Body of pancreas (tissue), 4 donors: ENCODE measurements around the gene TRIP13. TPM values are rescaled to one million over a fixed set of nuclear protein-coding genes. Genes with fewer than 3 reads are reported as not detected.

Source experiments
- ATAC-seq: fragments of 150-250 bp; one replicate; pipeline ENCODE4 v1.9.1; 2016
- DNase-seq, 4 donors: peaks; one replicate each; pipeline ENCODE4 v3.0.0-alpha.2; 2019
- H3K27ac ChIP-seq, 4 donors: fragments of 200-600 bp; sonication (generic); 1 replicate in 3 of 4; 2 replicates in 1 of 4; pipeline versions ENCODE4 v1.5.1 to v1.6.1; 2016 to 2019; ENCODE audit warnings: mild to moderate bottlenecking in 1 of 4, mixed read lengths in 1 of 4, moderate library complexity in 1 of 4
- H3K27me3 ChIP-seq, 2 donors: fragments of 200-600 bp; sonication (generic); one replicate each; pipeline ENCODE4 v1.6.0; 2016; ENCODE audit warnings: mild to moderate bottlenecking in 1 of 2
- H3K36me3 ChIP-seq, 2 donors: fragments of 200-600 bp; sonication (generic); replicated peaks in 1 of 2; 2 replicates each; pipeline ENCODE4 v1.5.1; 2016; ENCODE audit warnings: low read depth in 2 of 2; ENCODE audit not compliant: insufficient read depth in 1 of 2
- H3K4me1 ChIP-seq: fragments of 200-600 bp; sonication (generic); one replicate; pipeline ENCODE4 v1.6.0; 2016
- H3K4me3 ChIP-seq, 2 donors: fragments of 200-600 bp; sonication (generic); 1 replicate in 1 of 2; 2 replicates in 1 of 2; pipeline ENCODE4 v1.5.1; 2016 to 2019
- H3K9me3 ChIP-seq, 3 donors: fragments of 200-600 bp; sonication (generic); 1 replicate in 2 of 3; 2 replicates in 1 of 3; pipeline ENCODE4 v1.5.1; 2016
- CTCF ChIP-seq, 7 experiments: fragments of 450-650 bp in 4 of 7; fragments of 200-600 bp in 3 of 7; sonication (generic) in 3 of 7; IDR thresholded peaks; one replicate each; pipeline ENCODE4 v1.5.1; 2016 to 2019; ENCODE audit warnings: antibody characterized with exemption in 7 of 7
- POLR2A ChIP-seq, 3 donors: fragments of 450-650 bp; IDR thresholded peaks; one replicate each; pipeline ENCODE4 v1.6.1; 2016; ENCODE audit warnings: antibody characterized with exemption in 3 of 3, mild to moderate bottlenecking in 2 of 3
- WGBS, 2 donors: methylation state at CpG; one replicate each; pipeline ENCODE4 v1.1.5; 2017; 5-methylcytosine and 5-hydroxymethylcytosine counted together
- intact Hi-C: fragments of 100-400 bp; cut with DNase I; formaldehyde crosslinking; loops from one replicate; pipeline ENCODE4 v1.15.1; 2023
- total RNA-seq, 2 donors: library from RNA; depleted of rRNA; stranded (reverse); fragments of >200 nt; gene quantifications; one replicate each; pipeline ENCODE4 v1.1.0, GENCODE V29; 2016

TRIP13 gene
- total RNA-seq, 2 donors from 2014 or later, result 1.3 TPM

- Histone ChIP-seq H3K4me3 (no peak overlapping the region), H3K27ac (no peak overlapping the region), H3K27me3 (no peaks in the 10 kb centered on the region), H3K4me1 (peaks cover 13% of the 10 kb centered on the region), H3K36me3 (no peaks in the 10 kb centered on the region), H3K9me3 (no peaks in the 10 kb centered on the region)
- DNase-seq (no peak), ATAC-seq (no peak)
- intact Hi-C loops, result no loop called here
- TF ChIP-seq CTCF (IDR thresholded peaks at IDR 0.05), result no peak
- TF ChIP-seq POLR2A (IDR thresholded peaks at IDR 0.05), result no peak
- WGBS, 2 donors, result 66 to 76% methylated on average over 5 of the region's 5 CpGs
These were observed 56.5 kb downstream of the TRIP13 start for GRCh38 chr5:949275-949543.

- Histone ChIP-seq H3K27me3 (no peaks in the 10 kb centered on the region), H3K9me3 (no peaks in the 10 kb centered on the region), H3K36me3 (no peaks in the 10 kb centered on the region), H3K4me1 (peaks cover 13% of the 10 kb centered on the region), H3K27ac (no peak overlapping the region), H3K4me3 (no peak overlapping the region)
- no peak for DNase-seq
- 81 to 87% methylated on average over 17 of the region's 17 CpGs for WGBS, 2 donors
- TF ChIP-seq CTCF (IDR thresholded peaks at IDR 0.05) (no peak), POLR2A (IDR thresholded peaks at IDR 0.05) (no peak)
- ATAC-seq, result no peak
- intact Hi-C loops, result no loop called here
These were observed 57.3 kb downstream of the TRIP13 start for GRCh38 chr5:949815-950560.

GRCh38 chr5:951940-952596 lies 59.4 kb downstream of the TRIP13 start:
- peaks cover 19% of the 10 kb centered on the region for H3K4me1 ChIP-seq
- no peak overlapping the region for H3K27ac ChIP-seq
- ATAC-seq (no peak), DNase-seq (no peak)
- TF ChIP-seq POLR2A (IDR thresholded peaks at IDR 0.05) (no peak), CTCF (IDR thresholded peaks at IDR 0.05) (no peak)
- no peaks in the 10 kb centered on the region for H3K9me3 ChIP-seq
- intact Hi-C loops, result no loop called here
- no peaks in the 10 kb centered on the region for H3K36me3 ChIP-seq
- WGBS, 2 donors, result 82 to 83% methylated on average over 6 to 16 of the region's 16 CpGs
- H3K4me3 ChIP-seq, result no peak overlapping the region
- no peaks in the 10 kb centered on the region for H3K27me3 ChIP-seq

GRCh38 chr5:952597-953271 lies 60.0 kb downstream of the TRIP13 start:
- Histone ChIP-seq H3K27ac (no peak overlapping the region), H3K27me3 (no peaks in the 10 kb centered on the region), H3K36me3 (no peaks in the 10 kb centered on the region), H3K4me1 (peaks cover 26% of the 10 kb centered on the region), H3K4me3 (no peak overlapping the region), H3K9me3 (no peaks in the 10 kb centered on the region)
- DNase-seq (no peak), ATAC-seq (no peak)
- WGBS, 2 donors, result 74 to 81% methylated on average over 8 to 12 of the region's 13 CpGs
- TF ChIP-seq CTCF (IDR thresholded peaks at IDR 0.05), result no peak
- TF ChIP-seq POLR2A (IDR thresholded peaks at IDR 0.05), result no peak
- intact Hi-C loops, result no loop called here
